ENCODE data around the gene FLII. TPM values are rescaled to one million over a fixed set of nuclear protein-coding genes. Genes with fewer than 3 reads are reported as not detected.

FLII gene
- total and polyA plus RNA-seq, 2 of the 13 experiments (the other 11 are each of a cell fraction or from before 2014, with no cell fraction given), result 130 to 303 TPM

- TF ChIP-seq RNF219 (CRISPR knock-in tag; IDR thresholded peaks at IDR 0.05) (no peak), TRAFD1 (CRISPR knock-in tag; IDR thresholded peaks at IDR 0.05; ENCODE audit: borderline replicate concordance) (no peak), KMT2B (CRISPR knock-in tag; IDR thresholded peaks at IDR 0.05) (peak; percentile 21; the same call in 1 of the 2 replicates), ZNF451 (CRISPR knock-in tag; IDR thresholded peaks at IDR 0.05) (0 out of 2 replicates have a peak, but pooled peaks have one; percentile 6), KLF11 (CRISPR knock-in tag; IDR thresholded peaks at IDR 0.05) (no peak), ZBTB10 (CRISPR knock-in tag; IDR thresholded peaks at IDR 0.05; ENCODE audit: borderline replicate concordance) (no peak), ZBTB7B (CRISPR knock-in tag; IDR thresholded peaks at IDR 0.05) (peak; percentile 52; the same call in 1 of the 2 replicates), MAFF (IDR thresholded peaks at IDR 0.05; ENCODE audit: low read depth, low read length) (no peak), ZNF558 (CRISPR knock-in tag; IDR thresholded peaks at IDR 0.05; ENCODE audit: borderline replicate concordance) (peak; percentile 79), RBFOX2 (IDR thresholded peaks at IDR 0.05; ENCODE audit: low read depth, low read length) (peak; percentile 48; the same call in 1 of the 2 replicates), ZNF350 (CRISPR knock-in tag; IDR thresholded peaks at IDR 0.05; ENCODE audit: borderline replicate concordance, low read depth) (peak; percentile 62; the same call in 1 of the 2 replicates), MTA1 (CRISPR knock-in tag; IDR thresholded peaks at IDR 0.05; ENCODE audit: borderline replicate concordance) (no peak), ZFP36L2 (CRISPR knock-in tag; IDR thresholded peaks at IDR 0.05) (no peak), MAX (IDR thresholded peaks at IDR 0.05) (peak; percentile 2; the same call in 1 of the 2 replicates), ZSCAN20 (CRISPR knock-in tag; IDR thresholded peaks at IDR 0.05; ENCODE audit: borderline replicate concordance) (no peak), POLR2A (IDR thresholded peaks at IDR 0.05; ENCODE audit: insufficient read depth in 1 of 2, low read depth in 2 of 2, low read length in 2 of 2) (peak in 1 of 2 experiments; percentile 44; a peak in 3 of 4 replicates), SRY (CRISPR knock-in tag; IDR thresholded peaks at IDR 0.05) (no peak), ZNF362 (CRISPR knock-in tag; IDR thresholded peaks at IDR 0.05; ENCODE audit: borderline replicate concordance) (no peak), ZNF124 (CRISPR knock-in tag; IDR thresholded peaks at IDR 0.05) (no peak), ZFX (CRISPR knock-in tag; IDR thresholded peaks at IDR 0.05; ENCODE audit: low read depth) (peak; percentile 93), MED13 (CRISPR knock-in tag; IDR thresholded peaks at IDR 0.05) (no peak), TEAD2 (CRISPR knock-in tag; IDR thresholded peaks at IDR 0.05) (no peak)
Measured at GRCh38 chr17:18224387-18225120, 34.0 kb downstream of the FLII start (continued).

Data from HepG2 (cell line).